ENCODE data around the gene RPTOR.

DNA sequence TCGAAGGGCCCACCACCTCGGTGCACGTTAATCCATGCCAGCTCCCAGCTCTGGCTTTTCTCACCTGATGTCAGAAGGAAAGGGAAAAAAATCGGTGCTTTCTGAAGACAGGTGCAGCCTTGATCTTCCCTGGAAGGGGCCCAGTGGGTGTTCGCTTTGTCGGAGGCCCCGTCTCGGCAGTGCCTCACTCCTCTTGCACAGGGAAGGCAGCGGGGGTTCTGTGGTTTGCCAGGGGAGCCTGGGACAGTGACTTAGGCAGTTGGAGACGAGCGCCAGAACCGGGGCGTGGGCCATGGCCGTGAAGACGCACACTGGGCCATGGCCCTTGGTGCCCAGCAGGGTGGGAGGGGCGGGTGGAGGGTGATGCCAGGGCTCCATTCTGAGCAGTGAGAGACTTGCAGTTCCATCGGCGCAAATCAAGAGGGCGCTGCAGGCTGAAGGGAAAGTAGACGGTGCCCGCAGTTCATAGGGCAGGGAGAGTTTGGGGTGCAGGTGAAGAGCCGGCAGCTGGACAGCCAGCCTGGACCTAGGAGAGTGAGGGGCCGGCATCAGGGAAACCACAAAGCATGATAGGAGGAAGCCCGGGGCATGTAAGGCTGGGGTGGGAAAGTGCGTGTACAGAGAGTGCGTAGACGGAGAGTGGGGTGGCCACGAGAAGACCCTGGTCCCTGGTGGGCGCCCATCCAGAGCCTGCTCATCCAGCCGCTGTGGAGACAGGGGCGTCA is 345.7 kb downstream of the RPTOR start:
- TF ChIP-seq ZNF8 (CRISPR knock-in tag; IDR thresholded peaks at IDR 0.05) (no peak), BACH2 (CRISPR knock-in tag; IDR thresholded peaks at IDR 0.05; ENCODE audit: borderline replicate concordance) (no peak), ZC3H10 (CRISPR knock-in tag; IDR thresholded peaks at IDR 0.05) (no peak), ZFP30 (CRISPR knock-in tag; IDR thresholded peaks at IDR 0.05) (no peak), ARNTL (CRISPR knock-in tag; IDR thresholded peaks at IDR 0.05; ENCODE audit: borderline replicate concordance, low read depth) (no peak), RARB (CRISPR knock-in tag; IDR thresholded peaks at IDR 0.05) (no peak), ISL1 (CRISPR knock-in tag; IDR thresholded peaks at IDR 0.05) (no peak), SNAI2 (CRISPR knock-in tag; IDR thresholded peaks at IDR 0.05) (no peak)
- TF ChIP-seq, protein P1, sequence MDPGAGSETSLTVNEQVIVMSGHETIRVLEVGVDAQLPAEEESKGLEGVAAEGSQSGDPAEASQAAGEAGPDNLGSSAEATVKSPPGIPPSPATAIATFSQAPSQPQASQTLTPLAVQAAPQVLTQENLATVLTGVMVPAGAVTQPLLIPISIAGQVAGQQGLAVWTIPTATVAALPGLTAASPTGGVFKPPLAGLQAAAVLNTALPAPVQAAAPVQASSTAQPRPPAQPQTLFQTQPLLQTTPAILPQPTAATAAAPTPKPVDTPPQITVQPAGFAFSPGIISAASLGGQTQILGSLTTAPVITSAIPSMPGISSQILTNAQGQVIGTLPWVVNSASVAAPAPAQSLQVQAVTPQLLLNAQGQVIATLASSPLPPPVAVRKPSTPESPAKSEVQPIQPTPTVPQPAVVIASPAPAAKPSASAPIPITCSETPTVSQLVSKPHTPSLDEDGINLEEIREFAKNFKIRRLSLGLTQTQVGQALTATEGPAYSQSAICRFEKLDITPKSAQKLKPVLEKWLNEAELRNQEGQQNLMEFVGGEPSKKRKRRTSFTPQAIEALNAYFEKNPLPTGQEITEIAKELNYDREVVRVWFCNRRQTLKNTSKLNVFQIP (CRISPR knock-in tag; IDR thresholded peaks at IDR 0.05; ENCODE audit: borderline replicate concordance, low read depth) = no peak
- TF ChIP-seq, protein P2, sequence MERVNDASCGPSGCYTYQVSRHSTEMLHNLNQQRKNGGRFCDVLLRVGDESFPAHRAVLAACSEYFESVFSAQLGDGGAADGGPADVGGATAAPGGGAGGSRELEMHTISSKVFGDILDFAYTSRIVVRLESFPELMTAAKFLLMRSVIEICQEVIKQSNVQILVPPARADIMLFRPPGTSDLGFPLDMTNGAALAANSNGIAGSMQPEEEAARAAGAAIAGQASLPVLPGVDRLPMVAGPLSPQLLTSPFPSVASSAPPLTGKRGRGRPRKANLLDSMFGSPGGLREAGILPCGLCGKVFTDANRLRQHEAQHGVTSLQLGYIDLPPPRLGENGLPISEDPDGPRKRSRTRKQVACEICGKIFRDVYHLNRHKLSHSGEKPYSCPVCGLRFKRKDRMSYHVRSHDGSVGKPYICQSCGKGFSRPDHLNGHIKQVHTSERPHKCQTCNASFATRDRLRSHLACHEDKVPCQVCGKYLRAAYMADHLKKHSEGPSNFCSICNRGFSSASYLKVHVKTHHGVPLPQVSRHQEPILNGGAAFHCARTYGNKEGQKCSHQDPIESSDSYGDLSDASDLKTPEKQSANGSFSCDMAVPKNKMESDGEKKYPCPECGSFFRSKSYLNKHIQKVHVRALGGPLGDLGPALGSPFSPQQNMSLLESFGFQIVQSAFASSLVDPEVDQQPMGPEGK (CRISPR knock-in tag; IDR thresholded peaks at IDR 0.05; ENCODE audit: borderline replicate concordance) = no peak
- TF ChIP-seq, protein P3, sequence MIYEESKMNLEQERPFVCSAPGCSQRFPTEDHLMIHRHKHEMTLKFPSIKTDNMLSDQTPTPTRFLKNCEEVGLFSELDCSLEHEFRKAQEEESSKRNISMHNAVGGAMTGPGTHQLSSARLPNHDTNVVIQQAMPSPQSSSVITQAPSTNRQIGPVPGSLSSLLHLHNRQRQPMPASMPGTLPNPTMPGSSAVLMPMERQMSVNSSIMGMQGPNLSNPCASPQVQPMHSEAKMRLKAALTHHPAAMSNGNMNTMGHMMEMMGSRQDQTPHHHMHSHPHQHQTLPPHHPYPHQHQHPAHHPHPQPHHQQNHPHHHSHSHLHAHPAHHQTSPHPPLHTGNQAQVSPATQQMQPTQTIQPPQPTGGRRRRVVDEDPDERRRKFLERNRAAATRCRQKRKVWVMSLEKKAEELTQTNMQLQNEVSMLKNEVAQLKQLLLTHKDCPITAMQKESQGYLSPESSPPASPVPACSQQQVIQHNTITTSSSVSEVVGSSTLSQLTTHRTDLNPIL (CRISPR knock-in tag; IDR thresholded peaks at IDR 0.05; ENCODE audit: low read depth) = no peak
- TF ChIP-seq, protein P4, sequence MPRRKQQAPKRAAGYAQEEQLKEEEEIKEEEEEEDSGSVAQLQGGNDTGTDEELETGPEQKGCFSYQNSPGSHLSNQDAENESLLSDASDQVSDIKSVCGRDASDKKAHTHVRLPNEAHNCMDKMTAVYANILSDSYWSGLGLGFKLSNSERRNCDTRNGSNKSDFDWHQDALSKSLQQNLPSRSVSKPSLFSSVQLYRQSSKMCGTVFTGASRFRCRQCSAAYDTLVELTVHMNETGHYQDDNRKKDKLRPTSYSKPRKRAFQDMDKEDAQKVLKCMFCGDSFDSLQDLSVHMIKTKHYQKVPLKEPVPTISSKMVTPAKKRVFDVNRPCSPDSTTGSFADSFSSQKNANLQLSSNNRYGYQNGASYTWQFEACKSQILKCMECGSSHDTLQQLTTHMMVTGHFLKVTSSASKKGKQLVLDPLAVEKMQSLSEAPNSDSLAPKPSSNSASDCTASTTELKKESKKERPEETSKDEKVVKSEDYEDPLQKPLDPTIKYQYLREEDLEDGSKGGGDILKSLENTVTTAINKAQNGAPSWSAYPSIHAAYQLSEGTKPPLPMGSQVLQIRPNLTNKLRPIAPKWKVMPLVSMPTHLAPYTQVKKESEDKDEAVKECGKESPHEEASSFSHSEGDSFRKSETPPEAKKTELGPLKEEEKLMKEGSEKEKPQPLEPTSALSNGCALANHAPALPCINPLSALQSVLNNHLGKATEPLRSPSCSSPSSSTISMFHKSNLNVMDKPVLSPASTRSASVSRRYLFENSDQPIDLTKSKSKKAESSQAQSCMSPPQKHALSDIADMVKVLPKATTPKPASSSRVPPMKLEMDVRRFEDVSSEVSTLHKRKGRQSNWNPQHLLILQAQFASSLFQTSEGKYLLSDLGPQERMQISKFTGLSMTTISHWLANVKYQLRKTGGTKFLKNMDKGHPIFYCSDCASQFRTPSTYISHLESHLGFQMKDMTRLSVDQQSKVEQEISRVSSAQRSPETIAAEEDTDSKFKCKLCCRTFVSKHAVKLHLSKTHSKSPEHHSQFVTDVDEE (CRISPR knock-in tag; IDR thresholded peaks at IDR 0.05) = no peak

Data from SK-N-SH treated with all-trans-retinoic acid at 6 μM for 48 hours (cell line).